CD4-positive, CD25-positive, alpha-beta regulatory T cell (primary cell): ENCODE results near the gene PADI3. TPM values are rescaled to one million over a fixed set of nuclear protein-coding genes. Genes with fewer than 3 reads are reported as not detected.
A peak's percentile ranks its signal among the peaks of the same experiment; 100 is the strongest.

ENCODE experiments used
- ATAC-seq, 2 donors: fragments of 150-1000 bp; cut with Tn5 transposase; one replicate each; pipeline ENCODE4 v1.10.0; 2021; ENCODE audit warnings: low read depth in 2 of 2, moderate number of reproducible peaks in 2 of 2, moderate library complexity in 1 of 2
- DNase-seq, 3 donors: peaks; one replicate each; pipeline versions ENCODE4 v3.0.0 to v3.0.0-alpha.2; 2012 to 2022; ENCODE audit warnings: mixed read lengths in 1 of 3
- H3K27ac ChIP-seq: one replicate; pipeline ENCODE4 v1.7.0; 2013; ENCODE audit warnings: mild to moderate bottlenecking, low read length; ENCODE audit not compliant: insufficient read depth, poor library complexity, severe bottlenecking
- H3K27me3 ChIP-seq: one replicate; pipeline ENCODE4 v1.7.0; 2013; ENCODE audit warnings: low read length; ENCODE audit not compliant: control insufficient read depth, insufficient read depth
- H3K36me3 ChIP-seq: one replicate; pipeline ENCODE4 v1.7.0; 2013; ENCODE audit warnings: mild to moderate bottlenecking, low read length, moderate library complexity; ENCODE audit not compliant: control insufficient read depth, insufficient read depth
- H3K4me1 ChIP-seq: 2 replicates; pipeline ENCODE4 v1.7.0; 2013; ENCODE audit warnings: mild to moderate bottlenecking, low read length; ENCODE audit not compliant: insufficient read depth, control insufficient read depth, poor library complexity, severe bottlenecking
- H3K4me3 ChIP-seq: one replicate; pipeline ENCODE4 v1.7.0; 2013; ENCODE audit warnings: low read depth, mild to moderate bottlenecking, low read length, moderate library complexity
- H3K9me3 ChIP-seq, 2 experiments: 1 replicate in 1 of 2; 2 replicates in 1 of 2; pipeline ENCODE4 v1.7.0; 2013; ENCODE audit warnings: low read length in 2 of 2, mild to moderate bottlenecking in 1 of 2, moderate library complexity in 1 of 2; ENCODE audit not compliant: control insufficient read depth in 2 of 2
- H3K27ac Mint-ChIP-seq, 3 donors: one replicate each; pipeline ENCODE4 v1.8.0; 2020 to 2022; ENCODE audit warnings: mild to moderate bottlenecking in 3 of 3, mixed read lengths in 3 of 3, moderate library complexity in 2 of 3
- H3K27me3 Mint-ChIP-seq: one replicate; pipeline ENCODE4 v1.8.0; 2022; ENCODE audit warnings: mild to moderate bottlenecking, mixed read lengths
- H3K36me3 Mint-ChIP-seq: one replicate; pipeline ENCODE4 v1.8.0; 2020; ENCODE audit warnings: mixed read lengths
- H3K4me1 Mint-ChIP-seq, 4 donors: one replicate each; pipeline ENCODE4 v1.8.0; 2020 to 2022; ENCODE audit warnings: mixed read lengths in 4 of 4, mild to moderate bottlenecking in 1 of 4
- H3K4me3 Mint-ChIP-seq, 4 donors: one replicate each; pipeline ENCODE4 v1.8.0; 2020 to 2022; ENCODE audit warnings: mild to moderate bottlenecking in 4 of 4, mixed read lengths in 4 of 4, moderate library complexity in 3 of 4
- H3K9me3 Mint-ChIP-seq, 7 donors: one replicate each; pipeline ENCODE4 v1.8.0; 2020 to 2022; ENCODE audit warnings: mixed read lengths in 7 of 7, mild to moderate bottlenecking in 3 of 7, moderate library complexity in 2 of 7
- polyA plus RNA-seq, 4 donors: library from polyadenylated mRNA; unstranded; fragments of 300-500 nt; fragmentation: Illumina TruSeq; gene quantifications; one replicate each; pipeline ENCODE4 v1.2.3, GENCODE V29; 2021
- total RNA-seq: library from RNA; stranded (reverse); gene quantifications from one replicate; pipeline ENCODE4 v1.2.3, GENCODE V29; 2022

PADI3 gene
- total and polyA plus RNA-seq, 5 donors from 2014 or later = not detected

- Mint-ChIP-seq H3K36me3 (no peaks in the 10 kb centered on the region), H3K9me3 (peaks cover 0 to 1% (median 0%) of the 10 kb centered on the region in 7 donors), H3K4me1 (peaks cover 0 to 23% (median 8%) of the 10 kb centered on the region in 4 donors), H3K4me3 (no peak overlapping the region), H3K27me3 (peaks cover 9% of the 10 kb centered on the region), H3K27ac (peak overlapping the region in 1 of 3 donors; percentile 16)
- no peak for DNase-seq
- H3K27me3 ChIP-seq = no peaks in the 10 kb centered on the region
- H3K4me1 ChIP-seq = peaks cover 9% of the 10 kb centered on the region
- H3K36me3 ChIP-seq = no peaks in the 10 kb centered on the region
- no peak overlapping the region for H3K27ac ChIP-seq
- H3K4me3 ChIP-seq = no peak overlapping the region
- no peak for ATAC-seq
- no peaks in the 10 kb centered on the region for H3K9me3 ChIP-seq
Measured at GRCh38 chr1:17206196-17206595, 42.7 kb upstream of the PADI3 start.

GRCh38 chr1:17207046-17207445 lies 41.9 kb upstream of the PADI3 start:
- peaks cover 0 to 15% (median 2%) of the 10 kb centered on the region in 4 donors for H3K4me1 Mint-ChIP-seq
- H3K9me3 Mint-ChIP-seq = peaks cover 0 to 1% (median 0%) of the 10 kb centered on the region in 7 donors
- no peak overlapping the region for H3K27ac Mint-ChIP-seq
- Histone ChIP-seq H3K9me3 (no peaks in the 10 kb centered on the region), H3K27me3 (no peaks in the 10 kb centered on the region), H3K36me3 (no peaks in the 10 kb centered on the region), H3K4me1 (peaks cover 3% of the 10 kb centered on the region), H3K4me3 (no peak overlapping the region), H3K27ac (no peak overlapping the region)
- peaks cover 9% of the 10 kb centered on the region for H3K27me3 Mint-ChIP-seq
- H3K36me3 Mint-ChIP-seq = no peaks in the 10 kb centered on the region
- DNase-seq = no peak
- H3K4me3 Mint-ChIP-seq = no peak overlapping the region
- no peak for ATAC-seq

GRCh38 chr1:17207540-17207939 lies 41.4 kb upstream of the PADI3 start:
- Mint-ChIP-seq H3K4me3 (no peak overlapping the region), H3K27me3 (peaks cover 13% of the 10 kb centered on the region), H3K36me3 (no peaks in the 10 kb centered on the region), H3K27ac (peak overlapping the region in 1 of 3 donors; percentile 43), H3K9me3 (peaks cover 0 to 1% (median 0%) of the 10 kb centered on the region in 7 donors), H3K4me1 (peaks cover 0 to 15% (median 2%) of the 10 kb centered on the region in 4 donors)
- Histone ChIP-seq H3K9me3 (no peaks in the 10 kb centered on the region), H3K36me3 (no peaks in the 10 kb centered on the region), H3K4me1 (peaks cover 6% of the 10 kb centered on the region), H3K27ac (no peak overlapping the region), H3K27me3 (no peaks in the 10 kb centered on the region), H3K4me3 (no peak overlapping the region)
- ATAC-seq = no peak
- DNase-seq = no peak

- Mint-ChIP-seq H3K27ac (peak overlapping the region in 1 of 3 donors; percentile 43), H3K4me1 (peaks cover 0 to 15% (median 6%) of the 10 kb centered on the region in 4 donors)
Measured at GRCh38 chr1:17207966-17208418, 40.9 kb upstream of the PADI3 start.

GRCh38 chr1:17208546-17208945 lies 40.4 kb upstream of the PADI3 start:
- no peak overlapping the region for H3K27ac ChIP-seq
- no peaks in the 10 kb centered on the region for H3K9me3 ChIP-seq
- no peak overlapping the region for H3K4me3 Mint-ChIP-seq
- H3K36me3 ChIP-seq = no peaks in the 10 kb centered on the region
- H3K27me3 Mint-ChIP-seq = peaks cover 22% of the 10 kb centered on the region
- H3K36me3 Mint-ChIP-seq = no peaks in the 10 kb centered on the region
- H3K9me3 Mint-ChIP-seq = peaks cover 0 to 1% (median 0%) of the 10 kb centered on the region in 7 donors
- H3K4me3 ChIP-seq = no peak overlapping the region
- H3K4me1 Mint-ChIP-seq = peaks cover 0 to 20% (median 10%) of the 10 kb centered on the region in 4 donors
- ATAC-seq (no peak), DNase-seq (no peak)
- H3K27me3 ChIP-seq = no peaks in the 10 kb centered on the region
- peaks cover 11% of the 10 kb centered on the region for H3K4me1 ChIP-seq
- no peak overlapping the region for H3K27ac Mint-ChIP-seq

More at GRCh38 chr1:17207966-17208418, 40.9 kb upstream of the PADI3 start:
- Mint-ChIP-seq H3K9me3 (peaks cover 0 to 1% (median 0%) of the 10 kb centered on the region in 7 donors), H3K27me3 (peaks cover 17% of the 10 kb centered on the region), H3K36me3 (no peaks in the 10 kb centered on the region), H3K4me3 (no peak overlapping the region)
- Histone ChIP-seq H3K27me3 (no peaks in the 10 kb centered on the region), H3K4me3 (no peak overlapping the region), H3K27ac (no peak overlapping the region), H3K9me3 (no peaks in the 10 kb centered on the region), H3K4me1 (peaks cover 11% of the 10 kb centered on the region), H3K36me3 (no peaks in the 10 kb centered on the region)
- DNase-seq (peak in 1 of 3 donors; percentile 19), ATAC-seq (peak; percentile 45 to 68)

- Histone ChIP-seq H3K27ac (no peak overlapping the region), H3K9me3 (no peaks in the 10 kb centered on the region), H3K4me3 (no peak overlapping the region), H3K4me1 (peaks cover 11% of the 10 kb centered on the region), H3K36me3 (no peaks in the 10 kb centered on the region), H3K27me3 (no peaks in the 10 kb centered on the region)
- Mint-ChIP-seq H3K27ac (no peak overlapping the region), H3K36me3 (no peaks in the 10 kb centered on the region), H3K4me1 (peaks cover 0 to 18% (median 10%) of the 10 kb centered on the region in 4 donors), H3K27me3 (peaks cover 25% of the 10 kb centered on the region), H3K9me3 (peaks cover 0 to 1% (median 0%) of the 10 kb centered on the region in 7 donors), H3K4me3 (no peak overlapping the region)
- no peak for DNase-seq
- ATAC-seq = no peak
Measured at GRCh38 chr1:17209430-17209829, 39.5 kb upstream of the PADI3 start.

- no peaks in the 10 kb centered on the region for H3K9me3 ChIP-seq
- no peaks in the 10 kb centered on the region for H3K27me3 ChIP-seq
- no peak overlapping the region for H3K27ac Mint-ChIP-seq
Measured at GRCh38 chr1:17210176-17210575, 38.7 kb upstream of the PADI3 start.

GRCh38 chr1:17211377-17211776 lies 37.5 kb upstream of the PADI3 start:
- Histone ChIP-seq H3K27me3 (no peaks in the 10 kb centered on the region), H3K9me3 (no peaks in the 10 kb centered on the region), H3K4me1 (peaks cover 11% of the 10 kb centered on the region), H3K4me3 (no peak overlapping the region), H3K36me3 (no peaks in the 10 kb centered on the region), H3K27ac (no peak overlapping the region)
- H3K27me3 Mint-ChIP-seq = peaks cover 31% of the 10 kb centered on the region
- no peak overlapping the region for H3K4me3 Mint-ChIP-seq
- DNase-seq (no peak), ATAC-seq (no peak)
- H3K4me1 Mint-ChIP-seq = peaks cover 0 to 18% (median 10%) of the 10 kb centered on the region in 4 donors
- no peaks in the 10 kb centered on the region for H3K36me3 Mint-ChIP-seq
- peaks cover 0 to 1% (median 0%) of the 10 kb centered on the region in 7 donors for H3K9me3 Mint-ChIP-seq
- H3K27ac Mint-ChIP-seq = no peak overlapping the region

More at GRCh38 chr1:17210176-17210575, 38.7 kb upstream of the PADI3 start:
- H3K36me3 ChIP-seq = no peaks in the 10 kb centered on the region
- H3K4me3 ChIP-seq = no peak overlapping the region
- H3K4me1 Mint-ChIP-seq = peaks cover 0 to 18% (median 10%) of the 10 kb centered on the region in 4 donors
- peaks cover 11% of the 10 kb centered on the region for H3K4me1 ChIP-seq
- H3K4me3 Mint-ChIP-seq = no peak overlapping the region
- H3K27ac ChIP-seq = no peak overlapping the region
- H3K9me3 Mint-ChIP-seq = peaks cover 0 to 1% (median 0%) of the 10 kb centered on the region in 7 donors
- DNase-seq (no peak), ATAC-seq (no peak)
- H3K36me3 Mint-ChIP-seq = no peaks in the 10 kb centered on the region
- peaks cover 25% of the 10 kb centered on the region for H3K27me3 Mint-ChIP-seq
